GM19468 (cell line): Measurements from ENCODE around the gene CMSS1.

ENCODE experiments used
- ATAC-seq: cut with Tn5 transposase; IDR thresholded peaks from one replicate; pipeline ENCODE4 v1.9.1; 2021; ENCODE audit warnings: mild to moderate bottlenecking, moderate library complexity, moderate number of reproducible peaks; ENCODE audit not compliant: unreplicated experiment; ENCODE audit errors: extremely low read depth

CMSS1 gene

GRCh38 chr3:99928771-99929744 lies 111.4 kb downstream of the CMSS1 start:
- no peak for ATAC-seq

- ATAC-seq, result no peak
Measured at GRCh38 chr3:99929745-99930139, 112.1 kb downstream of the CMSS1 start.

DNA sequence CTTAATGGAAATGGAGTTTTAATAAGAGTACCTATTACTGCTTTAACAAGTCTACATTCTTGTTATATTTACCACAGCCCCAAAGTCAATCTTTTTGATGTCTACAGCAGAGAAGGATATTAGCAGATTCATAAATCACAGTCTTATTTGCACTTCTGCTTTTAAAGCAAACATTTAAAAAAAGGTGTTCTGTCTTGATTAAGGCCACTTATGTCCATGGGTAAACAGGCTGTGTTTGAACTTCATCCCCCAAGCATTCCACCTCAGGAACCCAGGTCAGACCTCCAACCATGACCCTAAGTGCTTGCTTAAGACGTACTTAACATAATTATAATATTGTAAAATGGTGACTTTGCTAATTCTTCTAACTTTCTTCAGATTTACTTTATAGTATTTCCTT lies 113.4 kb downstream of the CMSS1 start:
- no peak for ATAC-seq

- ATAC-seq, result no peak
Measured at GRCh38 chr3:99933971-99934750, 116.5 kb downstream of the CMSS1 start.

DNA sequence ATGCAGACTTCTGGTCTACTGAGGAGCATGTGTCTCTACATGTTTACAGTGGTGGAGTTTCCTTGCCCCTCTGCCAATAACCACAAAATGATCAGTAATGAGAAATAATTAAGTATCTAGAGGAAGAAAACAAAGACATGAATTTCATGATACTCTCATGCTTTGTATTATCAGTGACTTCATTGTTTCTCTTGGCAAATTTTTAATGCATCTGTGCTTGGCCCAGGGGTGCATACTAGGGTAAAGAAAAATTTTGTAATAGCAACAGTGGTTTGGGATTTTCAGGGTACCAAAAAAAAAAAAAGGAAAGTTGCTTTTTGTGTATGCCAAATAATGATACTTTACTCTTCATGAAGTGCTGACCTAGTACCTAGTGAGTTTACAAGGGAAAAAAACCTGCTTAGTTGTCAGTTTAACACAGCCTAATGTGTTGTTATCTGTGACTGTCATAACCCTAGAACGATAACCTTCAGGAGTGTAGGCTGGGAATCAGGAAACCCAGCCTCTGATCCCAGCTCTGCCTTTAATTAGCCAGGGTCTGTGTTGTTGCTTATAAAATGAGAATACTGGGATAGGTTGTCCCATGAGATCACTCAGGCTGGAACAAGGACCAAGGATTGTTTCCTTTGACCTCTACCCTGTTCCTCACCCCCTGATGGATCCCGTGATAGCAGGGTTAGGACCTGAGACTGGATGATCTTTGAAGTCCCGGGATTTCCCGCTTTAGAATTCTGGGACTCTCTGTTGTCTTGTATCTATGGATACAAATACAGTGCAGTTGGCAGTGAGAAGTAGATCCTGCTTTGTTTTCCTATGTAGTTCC lies 117.5 kb downstream of the CMSS1 start:
- no peak for ATAC-seq

GRCh38 chr3:99938270-99938911 lies 120.7 kb downstream of the CMSS1 start:
- no peak for ATAC-seq

- ATAC-seq, result no peak
Measured at GRCh38 chr3:99939876-99940275, 122.2 kb downstream of the CMSS1 start.

DNA sequence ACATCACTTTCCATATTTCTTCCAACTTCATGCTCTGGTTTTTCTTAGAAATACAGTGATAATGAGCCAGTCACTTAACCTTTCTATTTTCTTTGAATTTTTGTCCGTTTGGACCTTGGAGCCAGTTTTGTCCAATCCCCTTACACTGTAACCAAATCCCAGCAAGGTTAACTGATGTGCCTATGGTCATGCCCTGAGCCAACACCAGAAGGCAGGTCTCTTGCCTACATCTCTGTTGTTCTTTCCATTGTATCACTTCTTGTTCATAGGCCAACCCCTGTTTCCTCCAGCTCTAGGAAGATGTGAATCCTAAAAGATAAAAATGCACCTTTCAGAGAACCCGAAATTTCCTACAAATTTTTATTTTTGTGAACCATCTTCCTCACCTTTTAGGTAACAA lies 122.7 kb downstream of the CMSS1 start:
- ATAC-seq, result no peak

- no peak for ATAC-seq
Measured at GRCh38 chr3:99941211-99941610, 123.5 kb downstream of the CMSS1 start.

DNA sequence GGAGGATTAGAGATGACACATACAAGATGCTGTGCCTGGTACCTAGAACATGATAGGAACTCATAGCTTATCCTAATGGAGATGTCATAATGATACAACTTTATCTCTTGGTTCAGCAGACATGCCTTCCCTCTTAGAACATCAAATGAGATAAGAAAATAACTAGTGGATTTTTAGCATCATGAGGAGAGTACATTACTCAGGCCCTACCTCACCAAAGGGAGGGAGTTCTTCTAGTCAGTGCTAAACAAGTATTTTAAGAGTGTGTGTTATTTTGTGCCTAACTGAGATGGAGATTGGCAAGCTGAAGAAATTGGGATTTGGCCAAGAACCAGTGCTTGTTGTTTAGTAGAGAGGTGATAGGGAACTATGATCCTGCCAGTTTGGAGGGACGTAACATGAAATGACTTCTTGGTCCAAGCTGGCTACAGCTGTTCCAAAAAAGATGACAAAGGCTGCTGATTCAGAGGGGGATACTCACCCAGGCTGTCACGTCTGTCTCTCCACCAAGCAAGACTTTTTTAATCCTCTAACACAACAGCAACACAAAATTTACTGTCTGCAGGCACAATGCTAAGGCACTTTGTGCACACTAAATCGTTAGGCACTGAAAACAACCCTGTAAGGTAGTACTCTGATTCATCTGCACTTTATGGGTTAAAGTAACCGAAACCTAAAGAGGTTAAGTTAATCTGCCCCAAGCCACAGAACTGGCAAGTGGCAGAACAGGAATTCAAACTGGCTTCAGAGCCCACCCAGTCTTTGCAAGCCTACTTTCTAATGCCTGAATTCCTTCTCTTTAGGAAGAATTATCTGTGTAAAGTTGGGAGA lies 126.5 kb downstream of the CMSS1 start:
- no peak for ATAC-seq

DNA sequence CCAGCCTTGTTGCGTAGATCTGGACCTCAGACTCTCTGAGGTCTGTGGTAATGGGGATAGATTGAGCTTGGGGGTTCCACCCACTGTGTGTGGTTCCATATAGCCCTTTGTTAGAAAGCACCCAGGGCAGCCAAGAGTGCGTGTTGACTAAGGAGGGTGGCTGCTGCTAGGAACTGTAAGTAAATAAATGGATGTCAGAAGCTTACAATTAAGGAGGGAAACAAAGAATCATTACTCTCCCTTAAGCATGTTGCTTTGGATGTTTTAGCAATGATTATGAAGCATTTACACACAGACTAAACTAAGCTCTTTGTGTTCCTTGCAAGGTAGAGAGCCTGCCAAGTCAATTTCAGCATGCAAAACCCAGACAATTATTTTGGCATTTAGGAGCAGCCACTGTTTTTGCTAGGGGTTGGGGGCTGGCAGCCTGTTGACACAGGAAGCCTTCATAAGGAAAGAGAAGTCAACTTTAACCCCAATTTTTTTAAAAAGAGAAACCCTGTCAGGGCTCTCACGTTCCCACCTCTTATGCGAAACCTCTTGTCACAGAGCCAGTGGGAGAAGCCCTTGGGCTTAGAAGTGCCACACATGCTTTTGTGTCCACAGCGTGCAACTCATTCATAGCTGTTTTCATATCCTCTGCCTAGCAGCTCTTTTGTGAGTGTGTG lies 127.8 kb downstream of the CMSS1 start:
- ATAC-seq, result no peak

DNA sequence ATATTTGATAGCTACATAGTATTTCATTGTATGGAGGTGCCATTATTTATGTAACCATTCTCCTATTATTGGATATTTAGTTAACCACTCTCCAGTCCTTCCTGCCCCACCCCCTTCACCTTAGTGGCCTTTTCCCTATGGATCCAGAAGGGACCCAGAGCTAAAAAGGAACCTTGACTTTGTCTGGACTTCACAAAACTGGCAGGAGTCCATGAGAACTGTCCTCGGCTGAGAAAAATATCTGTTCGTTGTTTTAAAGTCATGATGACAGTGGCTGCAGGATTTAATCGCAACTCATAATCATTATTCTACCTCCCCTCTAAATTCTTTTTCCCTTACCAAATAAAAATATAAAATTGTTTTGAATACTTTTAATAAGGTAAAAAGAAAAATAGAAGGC lies 129.7 kb downstream of the CMSS1 start:
- no peak for ATAC-seq

GRCh38 chr3:99948467-99949089 lies 130.9 kb downstream of the CMSS1 start:
- no peak for ATAC-seq

DNA sequence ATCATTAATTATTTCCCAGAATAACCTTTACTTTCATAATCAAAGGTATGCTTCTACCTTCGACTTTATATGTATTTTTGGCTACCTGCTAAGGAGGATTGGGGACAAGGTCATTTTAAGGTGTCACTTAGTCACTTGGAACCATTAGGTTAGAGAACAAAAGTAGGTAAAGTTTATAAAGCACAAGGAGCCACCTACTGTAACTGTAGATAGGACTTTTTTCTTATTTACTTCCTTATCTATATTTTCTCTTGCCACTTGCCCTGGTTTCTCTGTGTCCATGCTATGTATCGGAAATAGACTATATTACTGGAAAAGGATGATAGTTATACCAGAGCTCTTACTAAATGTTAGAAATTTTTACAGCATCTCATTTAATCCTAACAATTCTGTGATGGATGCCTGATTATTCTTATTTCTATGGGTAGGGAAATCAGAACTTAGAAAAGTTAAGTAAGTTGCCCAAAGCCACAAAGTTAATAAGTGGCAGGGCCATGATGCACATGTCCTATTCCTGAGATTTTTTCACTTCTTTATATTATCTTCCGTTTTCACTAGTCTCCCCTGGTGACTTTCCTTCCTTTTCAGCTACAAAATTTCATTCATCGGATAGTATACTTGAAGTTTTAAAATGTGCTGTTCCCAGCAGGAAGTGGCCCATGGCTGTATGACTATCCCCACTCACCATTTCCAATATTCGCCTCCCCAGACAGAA lies 132.5 kb downstream of the CMSS1 start:
- ATAC-seq, result no peak

DNA sequence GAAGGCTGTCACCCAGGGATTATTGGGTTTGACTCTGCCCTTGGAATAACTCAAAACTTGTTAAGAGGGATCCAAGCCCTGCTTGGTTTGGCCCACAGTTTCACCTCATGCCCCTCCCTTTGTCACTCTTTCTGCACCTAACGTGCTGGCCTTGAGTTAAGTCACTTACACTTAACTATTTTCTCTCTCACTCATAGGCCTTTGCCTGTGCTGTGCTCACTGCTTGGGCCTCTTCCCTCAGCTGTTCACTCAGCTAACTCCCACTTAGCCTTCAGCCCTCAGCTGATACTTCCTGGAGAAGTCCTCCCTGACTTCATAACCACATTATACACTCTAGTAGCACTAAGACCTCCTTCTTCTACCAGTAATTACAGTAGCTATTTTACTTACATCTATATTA lies 133.3 kb downstream of the CMSS1 start:
- no peak for ATAC-seq

DNA sequence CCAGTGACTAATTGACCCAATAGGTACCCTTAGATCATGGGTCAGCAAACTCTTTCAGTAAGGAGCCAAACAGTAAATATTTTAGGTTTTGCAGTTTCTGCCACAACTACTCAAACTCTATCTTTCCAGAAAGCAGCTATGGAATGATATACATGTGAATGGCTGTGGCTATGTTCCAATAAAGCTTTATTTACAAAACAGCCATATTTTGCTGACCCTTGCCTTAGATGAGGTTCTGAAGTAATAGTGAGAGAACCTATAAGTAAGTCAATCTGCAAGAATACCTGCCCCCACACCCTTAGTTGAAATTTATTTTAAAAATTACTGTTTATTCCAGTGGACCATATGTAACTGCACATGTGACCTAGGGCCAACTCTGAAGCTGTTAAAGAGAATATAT lies 134.0 kb downstream of the CMSS1 start:
- no peak for ATAC-seq

DNA sequence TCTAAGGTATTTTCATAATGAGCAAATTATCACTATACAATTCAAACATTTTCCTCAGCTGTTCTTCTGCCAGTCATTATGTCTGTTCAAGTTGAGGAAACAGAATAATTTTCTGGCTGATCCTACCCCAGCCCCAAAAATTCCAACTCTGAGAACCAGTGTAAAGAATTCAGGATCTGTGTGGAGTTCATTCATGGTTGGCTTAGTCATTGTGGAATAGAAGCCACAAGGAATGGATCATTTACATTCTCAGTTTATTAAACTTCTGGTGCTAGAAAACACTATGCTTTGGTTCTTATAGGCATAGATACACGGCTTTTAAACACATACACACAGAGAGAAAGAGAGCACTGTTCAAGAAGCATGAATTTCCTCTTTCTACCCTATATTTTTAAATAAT lies 134.6 kb downstream of the CMSS1 start:
- ATAC-seq, result no peak

- no peak for ATAC-seq
Measured at GRCh38 chr3:99953596-99953995, 135.9 kb downstream of the CMSS1 start.
